H9 (cell line): ENCODE results near the gene NR1I2. TPM values are rescaled to one million over a fixed set of nuclear protein-coding genes. Genes with fewer than 3 reads are reported as not detected.

Experiments used
- DNase-seq: peaks from one replicate; pipeline ENCODE4 v3.0.0-alpha.2; 2017
- H2AFZ ChIP-seq: one replicate; pipeline ENCODE4 v1.6.1; 2013; ENCODE audit warnings: mild to moderate bottlenecking, low read length, control low read depth, moderate library complexity
- H2AK5ac ChIP-seq: 2 replicates; pipeline ENCODE4 v1.6.1; 2013; ENCODE audit warnings: low read length, control low read depth, mixed read lengths; ENCODE audit not compliant: insufficient read length
- H2BK120ac ChIP-seq: one replicate; pipeline ENCODE4 v1.6.1; 2013; ENCODE audit warnings: low read depth, mild to moderate bottlenecking, low read length, control low read depth, inconsistent platforms; ENCODE audit not compliant: poor library complexity, severe bottlenecking
- H2BK12ac ChIP-seq: 2 replicates; pipeline ENCODE4 v1.6.1; 2013; ENCODE audit warnings: low read length, control low read depth, mixed read lengths, low read depth; ENCODE audit not compliant: insufficient read length
- H2BK15ac ChIP-seq: 2 replicates; pipeline ENCODE4 v1.6.1; 2013; ENCODE audit warnings: low read depth, low read length, control low read depth
- H2BK20ac ChIP-seq: one replicate; pipeline ENCODE4 v1.6.1; 2013; ENCODE audit warnings: low read depth, mild to moderate bottlenecking, low read length, control low read depth, inconsistent platforms; ENCODE audit not compliant: poor library complexity, severe bottlenecking
- H2BK5ac ChIP-seq: 2 replicates; pipeline ENCODE4 v1.6.1; 2013; ENCODE audit warnings: low read length, control low read depth, mixed read lengths; ENCODE audit not compliant: insufficient read length
- H3K14ac ChIP-seq: 2 replicates; pipeline ENCODE4 v1.6.1; 2013; ENCODE audit warnings: low read length, control low read depth; ENCODE audit not compliant: insufficient read depth
- H3K18ac ChIP-seq: 2 replicates; pipeline ENCODE4 v1.6.1; 2013; ENCODE audit warnings: low read depth, mild to moderate bottlenecking, mixed read lengths, low read length, control low read depth; ENCODE audit not compliant: insufficient read length
- H3K23ac ChIP-seq: 2 replicates; pipeline ENCODE4 v1.6.1; 2013; ENCODE audit warnings: low read length, control low read depth, mixed read lengths, low read depth; ENCODE audit not compliant: insufficient read length
- H3K23me2 ChIP-seq: 2 replicates; pipeline ENCODE4 v1.6.1; 2013; ENCODE audit warnings: low read depth, mild to moderate bottlenecking, mixed read lengths, low read length, control low read depth; ENCODE audit not compliant: insufficient read length, poor library complexity, severe bottlenecking
- H3K27ac ChIP-seq: 2 replicates; pipeline ENCODE4 v1.5.1; 2013; ENCODE audit warnings: low read length, control low read depth, mixed read lengths, low read depth; ENCODE audit not compliant: insufficient read length
- H3K27me3 ChIP-seq: 2 replicates; pipeline ENCODE4 v1.6.1; 2013; ENCODE audit warnings: low read length, control low read depth, inconsistent platforms; ENCODE audit not compliant: insufficient read depth
- H3K4ac ChIP-seq: 2 replicates; pipeline ENCODE4 v1.6.1; 2013; ENCODE audit warnings: low read depth, mild to moderate bottlenecking, control low read depth, inconsistent platforms, low read length, moderate library complexity
- H3K4me1 ChIP-seq: 2 replicates; pipeline ENCODE4 v1.6.1; 2013; ENCODE audit warnings: low read length, control low read depth, inconsistent platforms; ENCODE audit not compliant: insufficient read depth
- H3K4me2 ChIP-seq: 2 replicates; pipeline ENCODE4 v1.6.1; 2013; ENCODE audit warnings: low read length, control low read depth, mixed read lengths; ENCODE audit not compliant: insufficient read length, insufficient read depth
- H3K56ac ChIP-seq: 2 replicates; pipeline ENCODE4 v1.6.1; 2013; ENCODE audit warnings: low read depth, mild to moderate bottlenecking, mixed read lengths, low read length, control low read depth; ENCODE audit not compliant: insufficient read length
- H3K79me1 ChIP-seq: 2 replicates; pipeline ENCODE4 v1.6.1; 2013; ENCODE audit warnings: low read depth, mild to moderate bottlenecking, moderate library complexity, low read length, control low read depth, inconsistent platforms; ENCODE audit not compliant: insufficient read depth, poor library complexity, severe bottlenecking
- H3K79me2 ChIP-seq: 2 replicates; pipeline ENCODE4 v1.6.1; 2013; ENCODE audit warnings: low read length, control low read depth, inconsistent platforms; ENCODE audit not compliant: insufficient read depth
- H3K9ac ChIP-seq: 2 replicates; pipeline ENCODE4 v1.6.1; 2013; ENCODE audit warnings: low read length, control low read depth, mixed read lengths; ENCODE audit not compliant: insufficient read length; ENCODE audit errors: extremely low read depth
- H3K9me3 ChIP-seq: one replicate; pipeline ENCODE4 v1.6.1; 2013; ENCODE audit warnings: low read depth, low read length, inconsistent platforms; ENCODE audit not compliant: control insufficient read depth
- H3T11ph ChIP-seq: one replicate; pipeline ENCODE4 v1.6.1; 2013; ENCODE audit warnings: mild to moderate bottlenecking, low read length, control low read depth, inconsistent platforms
- H4K20me1 ChIP-seq: one replicate; pipeline ENCODE4 v1.6.1; 2013; ENCODE audit not compliant: control insufficient read depth, insufficient read length, insufficient read depth
- H4K5ac ChIP-seq: 2 replicates; pipeline ENCODE4 v1.6.1; 2013; ENCODE audit warnings: low read depth, mild to moderate bottlenecking, mixed read lengths, low read length, control low read depth; ENCODE audit not compliant: insufficient read length
- H4K8ac ChIP-seq: replicated peaks from 2 replicates; pipeline ENCODE4 v1.6.1; 2013; ENCODE audit warnings: low read length, control low read depth, mixed read lengths, low read depth; ENCODE audit not compliant: insufficient read length
- H4K91ac ChIP-seq: 2 replicates; pipeline ENCODE4 v1.6.1; 2013; ENCODE audit warnings: low read depth, mild to moderate bottlenecking, moderate library complexity, mixed read lengths, low read length, control low read depth; ENCODE audit not compliant: insufficient read length
- H3K27ac Mint-ChIP-seq, 3 experiments: 2 replicates in 2 of 3; 3 replicates in 1 of 3; pipeline ENCODE4 v1.8.0; 2020 to 2021; ENCODE audit warnings: mixed read lengths in 3 of 3, mild to moderate bottlenecking in 1 of 3, moderate library complexity in 1 of 3
- H3K27me3 Mint-ChIP-seq: 2 replicates; pipeline ENCODE4 v1.8.0; 2021; ENCODE audit warnings: low read depth, mild to moderate bottlenecking, moderate library complexity, mixed read lengths
- H3K36me3 Mint-ChIP-seq, 3 experiments: 2 replicates in 2 of 3; 3 replicates in 1 of 3; pipeline ENCODE4 v1.8.0; 2020 to 2021; ENCODE audit warnings: low read depth in 3 of 3, mixed read lengths in 3 of 3; ENCODE audit not compliant: insufficient read depth in 1 of 3
- H3K4me1 Mint-ChIP-seq, 2 experiments: 2 replicates each; pipeline ENCODE4 v1.8.0; 2020; ENCODE audit warnings: mixed read lengths in 2 of 2
- H3K4me3 Mint-ChIP-seq, 2 experiments: 2 replicates in 1 of 2; 3 replicates in 1 of 2; pipeline ENCODE4 v1.8.0; 2020 to 2021; ENCODE audit warnings: mild to moderate bottlenecking in 2 of 2, mixed read lengths in 2 of 2, moderate library complexity in 1 of 2
- H3K9me3 Mint-ChIP-seq, 2 experiments: 2 replicates in 1 of 2; 3 replicates in 1 of 2; pipeline ENCODE4 v1.8.0; 2020; ENCODE audit warnings: mild to moderate bottlenecking in 2 of 2, mixed read lengths in 2 of 2, moderate library complexity in 1 of 2
- WGBS: extraction: QIAGEN DNeasy Blood & Tissue Kit; methylation state at CpG from one replicate; pipeline ENCODE4 v1.1.7; 2013; ENCODE audit warnings: missing lambda C conversion rate, low lambda C conversion rate, mixed read lengths; ENCODE audit not compliant: insufficient read length; ENCODE audit errors: extremely low coverage; 5-methylcytosine and 5-hydroxymethylcytosine counted together
- total RNA-seq: library from RNA; stranded (reverse); gene quantifications from 2 replicates; pipeline ENCODE4 v1.2.1, GENCODE V29; 2021
- TF ChIP-seq, protein P1 (sequence below): fragments of 200-600 bp; sonication (generic); conservative IDR thresholded peaks from 3 replicates; pipeline ENCODE4 v1.8.0; 2021; ENCODE audit warnings: antibody characterized with exemption, mild to moderate bottlenecking

The NR1I2 gene
- total RNA-seq, 1 experiment from 2014 or later: not detected

DNA sequence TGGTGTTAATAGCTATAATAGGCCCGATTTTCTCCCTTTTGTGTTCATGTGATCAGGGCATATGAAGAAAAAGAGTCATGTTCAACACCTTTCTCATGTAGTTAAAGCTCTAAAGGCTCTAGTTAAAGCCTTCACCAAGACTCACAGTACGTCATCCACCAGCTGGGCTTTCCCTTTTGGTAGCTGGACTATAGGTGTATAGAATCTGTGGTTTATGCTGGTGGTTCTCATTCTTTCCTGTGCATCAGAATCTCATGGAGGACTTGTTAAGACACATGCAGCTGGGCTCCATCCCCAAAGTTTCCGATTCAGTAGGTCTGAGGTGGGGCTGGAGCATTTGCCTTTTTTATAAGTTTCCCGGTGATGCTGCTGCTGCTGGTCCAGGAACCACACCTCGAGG lies 48.1 kb upstream of the NR1I2 start:
- whole genome bisulfite sequencing: no CpG with 5 or more reads among the region's 5 CpGs
- Histone ChIP-seq H3K4me1 (0 out of 2 replicates have a peak, but pooled peaks cover 3% of the 10 kb centered on the region), H3K9me3 (no peaks in the 10 kb centered on the region), H3K14ac (no peak overlapping the region), H3K79me2 (no peaks in the 10 kb centered on the region), H4K8ac (no peak overlapping the region), H3K27ac (no peak overlapping the region), H3K27me3 (no peaks in the 10 kb centered on the region), H3K56ac (no peak overlapping the region), H4K5ac (no peak overlapping the region), H3K4me2 (no peak overlapping the region), H2BK20ac (no peak overlapping the region), H2BK15ac (no peak overlapping the region), H3K23me2 (no peaks in the 10 kb centered on the region), H4K91ac (no peak overlapping the region), H2BK12ac (no peak overlapping the region), H2AK5ac (no peak overlapping the region), H3K23ac (no peak overlapping the region), H3K4ac (no peak overlapping the region), H3K79me1 (no peaks in the 10 kb centered on the region), H3T11ph (no peak overlapping the region), H3K9ac (no peak overlapping the region), H3K18ac (no peak overlapping the region), H2BK5ac (no peak overlapping the region), H4K20me1 (no peaks in the 10 kb centered on the region), H2AFZ (no peak overlapping the region), H2BK120ac (no peak overlapping the region)
- no peak overlapping the region for H3K4me3 Mint-ChIP-seq
- H3K9me3 Mint-ChIP-seq: no peaks in the 10 kb centered on the region
- H3K4me1 Mint-ChIP-seq: peaks cover 0 to 7% of the 10 kb centered on the region in 2 experiments; a peak in 2 of 4 replicates
- no peak for DNase-seq
- H3K36me3 Mint-ChIP-seq: no peaks in the 10 kb centered on the region
- TF ChIP-seq, protein P1, sequence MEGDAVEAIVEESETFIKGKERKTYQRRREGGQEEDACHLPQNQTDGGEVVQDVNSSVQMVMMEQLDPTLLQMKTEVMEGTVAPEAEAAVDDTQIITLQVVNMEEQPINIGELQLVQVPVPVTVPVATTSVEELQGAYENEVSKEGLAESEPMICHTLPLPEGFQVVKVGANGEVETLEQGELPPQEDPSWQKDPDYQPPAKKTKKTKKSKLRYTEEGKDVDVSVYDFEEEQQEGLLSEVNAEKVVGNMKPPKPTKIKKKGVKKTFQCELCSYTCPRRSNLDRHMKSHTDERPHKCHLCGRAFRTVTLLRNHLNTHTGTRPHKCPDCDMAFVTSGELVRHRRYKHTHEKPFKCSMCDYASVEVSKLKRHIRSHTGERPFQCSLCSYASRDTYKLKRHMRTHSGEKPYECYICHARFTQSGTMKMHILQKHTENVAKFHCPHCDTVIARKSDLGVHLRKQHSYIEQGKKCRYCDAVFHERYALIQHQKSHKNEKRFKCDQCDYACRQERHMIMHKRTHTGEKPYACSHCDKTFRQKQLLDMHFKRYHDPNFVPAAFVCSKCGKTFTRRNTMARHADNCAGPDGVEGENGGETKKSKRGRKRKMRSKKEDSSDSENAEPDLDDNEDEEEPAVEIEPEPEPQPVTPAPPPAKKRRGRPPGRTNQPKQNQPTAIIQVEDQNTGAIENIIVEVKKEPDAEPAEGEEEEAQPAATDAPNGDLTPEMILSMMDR: no peak
- H3K27me3 Mint-ChIP-seq: no peaks in the 10 kb centered on the region
- no peak overlapping the region for H3K27ac Mint-ChIP-seq
